SK-N-SH (cell line): ENCODE data around the gene CNOT1. TPM values are rescaled to one million over a fixed set of nuclear protein-coding genes. Genes with fewer than 3 reads are reported as not detected.

Experiments
- CTCF ChIA-PET: fragments of 300-600, 350-600 bp; formaldehyde crosslinking; extraction: SDS; loops from one replicate; lab custom pipeline; 2021; lab: Yijun Ruan, JAX
- POLR2A ChIA-PET: fragments of 350-600 bp; sonication (Branson Sonifier 250); formaldehyde crosslinking; extraction: SDS; loops from one replicate; lab custom pipeline; 2020; ENCODE audit warnings: antibody characterized with exemption, inconsistent platforms; lab: Yijun Ruan, JAX
- DNase-seq: peaks from one replicate; pipeline ENCODE4 v3.0.0; 2012
- H2AFZ ChIP-seq: fragments of 200-600 bp; sonication (generic); 2 replicates; pipeline ENCODE4 v1.8.1; 2016; ENCODE audit warnings: antibody characterized with exemption, mild to moderate bottlenecking, low read depth
- H3F3A ChIP-seq: fragments of 200-600 bp; sonication (generic); replicated peaks from 2 replicates; pipeline ENCODE3; 2016; ENCODE audit warnings: antibody characterized with exemption, mild to moderate bottlenecking; ENCODE audit not compliant: insufficient read depth
- H3K27ac ChIP-seq, 2 experiments: fragments of 200-500 bp in 1 of 2; fragments of 200-600 bp in 1 of 2; sonication (Bioruptor generic) in 1 of 2; sonication (generic), shearing (Covaris generic) in 1 of 2; 2 replicates each; pipeline versions ENCODE4 v1.5.1 to v1.6.1; 2014 to 2016; ENCODE audit warnings: low read depth in 2 of 2, inconsistent platforms in 1 of 2, low read length in 1 of 2, mild to moderate bottlenecking in 1 of 2, mixed read lengths in 1 of 2
- H3K27me3 ChIP-seq: fragments of 200-600 bp; sonication (generic), shearing (Covaris generic); 2 replicates; pipeline ENCODE4 v1.6.1; 2016; ENCODE audit warnings: mixed run types; ENCODE audit not compliant: insufficient read depth
- H3K36me3 ChIP-seq, 2 experiments: fragments of 200-500 bp in 1 of 2; fragments of 200-600 bp in 1 of 2; sonication (Bioruptor generic) in 1 of 2; sonication (generic) in 1 of 2; replicated peaks in 1 of 2; 2 replicates each; pipeline versions ENCODE3 to v1.5.1; 2014 to 2016; ENCODE audit warnings: low read length in 1 of 2, mild to moderate bottlenecking in 1 of 2; ENCODE audit not compliant: insufficient read depth in 2 of 2, control insufficient read depth in 1 of 2
- H3K4me1 ChIP-seq, 2 experiments: fragments of 200-500 bp in 1 of 2; fragments of 200-600 bp in 1 of 2; sonication (Bioruptor generic) in 1 of 2; sonication (generic), shearing (Covaris generic) in 1 of 2; 2 replicates each; pipeline versions ENCODE4 v1.5.1 to v1.6.1; 2014 to 2016; ENCODE audit warnings: low read depth in 1 of 2, low read length in 1 of 2, mixed run types in 1 of 2; ENCODE audit not compliant: insufficient read depth in 2 of 2, control insufficient read depth in 1 of 2
- H3K4me2 ChIP-seq: fragments of 200-600 bp; sonication (generic), shearing (Covaris generic); 2 replicates; pipeline ENCODE4 v1.6.1; 2017; ENCODE audit warnings: mixed run types
- H3K4me3 ChIP-seq, 2 experiments: fragments of 200-500 bp in 1 of 2; fragments of 200-600 bp in 1 of 2; sonication (Bioruptor generic) in 1 of 2; sonication (generic), shearing (Covaris generic) in 1 of 2; 2 replicates each; pipeline versions ENCODE4 v1.5.1 to v1.8.1; 2014 to 2016; ENCODE audit warnings: low read depth in 2 of 2, inconsistent platforms in 1 of 2, low read length in 1 of 2, mild to moderate bottlenecking in 1 of 2, mixed read lengths in 1 of 2, moderate library complexity in 1 of 2
- H3K79me2 ChIP-seq: fragments of 200-600 bp; sonication (generic); 2 replicates; pipeline ENCODE4 v1.8.1; 2017; ENCODE audit warnings: mild to moderate bottlenecking; ENCODE audit not compliant: insufficient read depth
- H3K9ac ChIP-seq: fragments of 200-600 bp; sonication (generic); 2 replicates; pipeline ENCODE4 v1.6.1; 2017; ENCODE audit warnings: mixed run types
- H3K9me2 ChIP-seq: fragments of 200-600 bp; sonication (generic); 2 replicates; pipeline ENCODE4 v1.6.1; 2017; ENCODE audit warnings: mixed run types
- H3K9me3 ChIP-seq: fragments of 200-600 bp; sonication (generic); 2 replicates; pipeline ENCODE4 v1.6.1; 2017; ENCODE audit warnings: mixed run types, mild to moderate bottlenecking, moderate library complexity
- H4K20me1 ChIP-seq: fragments of 200-600 bp; sonication (generic); 2 replicates; pipeline ENCODE4 v1.6.1; 2017; ENCODE audit warnings: mild to moderate bottlenecking, mixed run types; ENCODE audit not compliant: insufficient read depth
- CTCF ChIP-seq: fragments of 200-600 bp; sonication (generic); IDR thresholded peaks from 2 replicates; pipeline ENCODE4 v1.6.1; 2017; ENCODE audit warnings: antibody characterized with exemption, mild to moderate bottlenecking, moderate library complexity
- FOSL2 ChIP-seq: IDR thresholded peaks from 2 replicates; pipeline ENCODE4 v1.4.0; 2012; ENCODE audit warnings: low read depth, mild to moderate bottlenecking, moderate library complexity, borderline replicate concordance
- JUND ChIP-seq: IDR thresholded peaks from 2 replicates; pipeline ENCODE4 v1.4.0; 2012
- MEF2A ChIP-seq: IDR thresholded peaks from 2 replicates; pipeline ENCODE4 v1.4.0; 2012; ENCODE audit warnings: low read depth, borderline replicate concordance
- MXI1 ChIP-seq: IDR thresholded peaks from 2 replicates; pipeline ENCODE4 v1.6.1; 2012; ENCODE audit warnings: mild to moderate bottlenecking, low read depth, low read length, improper control_type of control experiment
- RCOR1 ChIP-seq: fragments of 150-350 bp; IDR thresholded peaks from 2 replicates; pipeline ENCODE4 v1.6.1; 2017; ENCODE audit warnings: antibody characterized with exemption, low read length
- SIN3A ChIP-seq: IDR thresholded peaks from 2 replicates; pipeline ENCODE4 v1.6.1; 2012; ENCODE audit warnings: low read depth, mild to moderate bottlenecking, low read length, moderate library complexity, borderline replicate concordance
- SMC3 ChIP-seq: IDR thresholded peaks from 2 replicates; pipeline ENCODE4 v1.6.1; 2012; ENCODE audit warnings: low read depth, low read length, improper control_type of control experiment
- TAF1 ChIP-seq: IDR thresholded peaks from 2 replicates; pipeline ENCODE4 v1.6.1; 2012; ENCODE audit warnings: low read depth, mild to moderate bottlenecking, low read length, moderate library complexity, borderline replicate concordance
- TEAD4 ChIP-seq: IDR thresholded peaks from 2 replicates; pipeline ENCODE4 v1.4.0; 2012; ENCODE audit warnings: mild to moderate bottlenecking, borderline replicate concordance; ENCODE audit not compliant: insufficient read depth
- ZBTB33 ChIP-seq: IDR thresholded peaks from 2 replicates; pipeline ENCODE4 v1.4.0; 2012; ENCODE audit warnings: low read depth, borderline replicate concordance
- WGBS: methylation state at CpG from one replicate; pipeline ENCODE4 v1.1.6; 2017; ENCODE audit warnings: low lambda C conversion rate; 5-methylcytosine and 5-hydroxymethylcytosine counted together
- polyA plus RNA-seq, 3 experiments: library from polyadenylated mRNA; depleted of rRNA; stranded (reverse); fragments of >200 nt; gene quantifications; 2 replicates each; pipeline ENCODE4 v1.2.3, GENCODE V29; 2012
- TF ChIP-seq, protein P1 (sequence below): IDR thresholded peaks from 2 replicates; pipeline ENCODE4 v1.4.0; 2012; ENCODE audit warnings: low read depth
- TF ChIP-seq, protein P2 (sequence below): fragments of 150-350 bp; IDR thresholded peaks from 2 replicates; pipeline ENCODE4 v1.6.1; 2016; ENCODE audit warnings: mild to moderate bottlenecking, low read depth, low read length

The CNOT1 gene
- polyA plus RNA-seq, 1 of the 3 experiments (the other 2 are of a cell fraction): 77.8 TPM

DNA sequence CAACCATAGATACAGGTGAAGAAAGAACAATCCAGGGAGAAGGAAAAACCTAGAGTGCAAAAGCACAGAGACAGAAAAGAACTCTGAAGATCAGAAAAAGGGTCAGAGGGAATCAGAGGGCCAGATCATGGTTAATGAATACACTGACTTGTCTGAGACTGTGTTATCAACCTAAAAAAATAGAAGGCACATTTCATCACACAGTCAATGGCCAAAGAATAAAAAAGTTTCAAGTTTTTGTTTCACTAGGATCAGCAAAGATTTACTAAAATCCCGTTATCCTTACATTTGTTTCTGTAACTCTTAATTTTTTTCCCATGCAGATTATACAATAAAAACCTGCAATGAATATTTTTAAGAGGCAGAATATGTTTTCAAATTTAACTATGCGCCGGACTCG is 38.5 kb downstream of the CNOT1 start:
- H3K9me2 ChIP-seq: no peaks in the 10 kb centered on the region
- peaks cover 31% of the 10 kb centered on the region for H3F3A ChIP-seq
- ChIA-PET POLR2A (interaction anchor here (0.8 kb wide), 1 partner anchor 13 kb away, joined by 3 read pairs; no protein-coding TSS in a partner anchor), CTCF (interaction anchor here (0.9 to 1.8 kb wide), 2 partner anchors 27 to 70 kb away, joined by 3 to 7 read pairs; no protein-coding TSS in a partner anchor)
- no peaks in the 10 kb centered on the region for H3K9me3 ChIP-seq
- TF ChIP-seq SIN3A: no peak
- no peak for TF ChIP-seq SMC3
- no peak for TF ChIP-seq MEF2A
- TF ChIP-seq, protein P1, sequence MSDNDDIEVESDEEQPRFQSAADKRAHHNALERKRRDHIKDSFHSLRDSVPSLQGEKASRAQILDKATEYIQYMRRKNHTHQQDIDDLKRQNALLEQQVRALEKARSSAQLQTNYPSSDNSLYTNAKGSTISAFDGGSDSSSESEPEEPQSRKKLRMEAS: no peak
- no peak for TF ChIP-seq TEAD4
- no peak for TF ChIP-seq CTCF
- no peak for TF ChIP-seq MXI1
- no peak for TF ChIP-seq JUND
- TF ChIP-seq ZBTB33: no peak
- no peak for TF ChIP-seq RCOR1
- no peak for TF ChIP-seq TAF1
- TF ChIP-seq, protein P2, sequence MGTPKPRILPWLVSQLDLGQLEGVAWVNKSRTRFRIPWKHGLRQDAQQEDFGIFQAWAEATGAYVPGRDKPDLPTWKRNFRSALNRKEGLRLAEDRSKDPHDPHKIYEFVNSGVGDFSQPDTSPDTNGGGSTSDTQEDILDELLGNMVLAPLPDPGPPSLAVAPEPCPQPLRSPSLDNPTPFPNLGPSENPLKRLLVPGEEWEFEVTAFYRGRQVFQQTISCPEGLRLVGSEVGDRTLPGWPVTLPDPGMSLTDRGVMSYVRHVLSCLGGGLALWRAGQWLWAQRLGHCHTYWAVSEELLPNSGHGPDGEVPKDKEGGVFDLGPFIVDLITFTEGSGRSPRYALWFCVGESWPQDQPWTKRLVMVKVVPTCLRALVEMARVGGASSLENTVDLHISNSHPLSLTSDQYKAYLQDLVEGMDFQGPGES: no peak
- TF ChIP-seq FOSL2: no peak
- H3K4me3 ChIP-seq: no peak overlapping the region
- H3K9ac ChIP-seq: no peak overlapping the region
- no peaks in the 10 kb centered on the region for H3K4me1 ChIP-seq
- no peak overlapping the region for H2AFZ ChIP-seq
- no peak overlapping the region for H3K27ac ChIP-seq
- peaks cover 48 to 75% of the 10 kb centered on the region in 2 experiments for H3K36me3 ChIP-seq
- H3K4me2 ChIP-seq: no peak overlapping the region
- peaks cover 9% of the 10 kb centered on the region for H4K20me1 ChIP-seq
- H3K27me3 ChIP-seq: no peaks in the 10 kb centered on the region
- H3K79me2 ChIP-seq: peaks cover 69% of the 10 kb centered on the region
- 63% methylated on average over 4 of the region's 4 CpGs for WGBS
- DNase-seq: no peak
